NB4 (cell line): Measurements from ENCODE around the gene AGA.

Source experiments
- DNase-seq: peaks from one replicate; pipeline ENCODE4 v3.0.0; 2010; ENCODE audit warnings: low read depth
- H3K4me3 ChIP-seq: one replicate; pipeline ENCODE4 v1.5.1; 2011; ENCODE audit warnings: mild to moderate bottlenecking, low read depth, low read length, moderate library complexity
- CTCF ChIP-seq: IDR thresholded peaks from one replicate; pipeline ENCODE4 v1.5.1; 2012; ENCODE audit warnings: low read depth, low read length
- MYC ChIP-seq: IDR thresholded peaks from 2 replicates; pipeline ENCODE4 v1.6.1; 2011; ENCODE audit warnings: low read depth, low read length
- POLR2A ChIP-seq: IDR thresholded peaks from 2 replicates; pipeline ENCODE4 v1.6.1; 2011; ENCODE audit warnings: mild to moderate bottlenecking; ENCODE audit not compliant: insufficient read length; ENCODE audit errors: extremely low read depth
- TF ChIP-seq, protein P1 (sequence below): IDR thresholded peaks from 2 replicates; pipeline ENCODE4 v1.6.1; 2011; ENCODE audit warnings: low read depth, low read length

The AGA gene

GRCh38 chr4:177396352-177396751, 45.9 kb downstream of the AGA start:
- no peak overlapping the region for H3K4me3 ChIP-seq
- TF ChIP-seq MYC (no peak), CTCF (no peak), POLR2A (no peak)
- TF ChIP-seq, protein P1, sequence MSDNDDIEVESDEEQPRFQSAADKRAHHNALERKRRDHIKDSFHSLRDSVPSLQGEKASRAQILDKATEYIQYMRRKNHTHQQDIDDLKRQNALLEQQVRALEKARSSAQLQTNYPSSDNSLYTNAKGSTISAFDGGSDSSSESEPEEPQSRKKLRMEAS, result no peak
- no peak for DNase-seq

GRCh38 chr4:177393236-177393635, 49.0 kb downstream of the AGA start:
- TF ChIP-seq CTCF, result no peak
- no peak for TF ChIP-seq POLR2A
- DNase-seq, result peak; percentile 24
- H3K4me3 ChIP-seq, result no peak overlapping the region

DNA sequence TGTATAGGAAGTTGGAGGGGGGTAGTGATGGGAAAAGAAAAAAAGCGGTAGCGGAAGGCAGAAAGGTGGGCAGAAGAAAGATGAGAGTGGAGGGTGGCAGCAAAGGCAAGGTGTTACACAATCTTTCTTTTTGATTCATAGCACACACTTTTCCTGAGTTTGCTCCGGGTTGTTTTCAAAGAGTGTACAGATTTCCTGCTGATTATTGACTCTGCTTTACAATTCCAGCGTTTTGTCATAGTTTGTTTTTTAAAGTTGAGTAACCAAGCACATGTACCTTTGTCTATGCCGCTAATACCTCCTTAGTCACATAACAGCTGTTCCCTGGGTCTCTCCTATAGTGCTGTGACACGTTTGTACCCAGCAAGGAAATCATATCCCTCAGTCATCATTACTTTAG, 50.3 kb downstream of the AGA start:
- TF ChIP-seq MYC (no peak), CTCF (no peak), POLR2A (no peak)
- TF ChIP-seq, protein P1, result no peak
- DNase-seq, result no peak
- no peak overlapping the region for H3K4me3 ChIP-seq

GRCh38 chr4:177391287-177391686, 51.0 kb downstream of the AGA start:
- no peak overlapping the region for H3K4me3 ChIP-seq
- DNase-seq, result no peak
- TF ChIP-seq POLR2A, result no peak
- TF ChIP-seq, protein P1, result no peak
- TF ChIP-seq CTCF, result no peak
- TF ChIP-seq MYC, result no peak

DNA sequence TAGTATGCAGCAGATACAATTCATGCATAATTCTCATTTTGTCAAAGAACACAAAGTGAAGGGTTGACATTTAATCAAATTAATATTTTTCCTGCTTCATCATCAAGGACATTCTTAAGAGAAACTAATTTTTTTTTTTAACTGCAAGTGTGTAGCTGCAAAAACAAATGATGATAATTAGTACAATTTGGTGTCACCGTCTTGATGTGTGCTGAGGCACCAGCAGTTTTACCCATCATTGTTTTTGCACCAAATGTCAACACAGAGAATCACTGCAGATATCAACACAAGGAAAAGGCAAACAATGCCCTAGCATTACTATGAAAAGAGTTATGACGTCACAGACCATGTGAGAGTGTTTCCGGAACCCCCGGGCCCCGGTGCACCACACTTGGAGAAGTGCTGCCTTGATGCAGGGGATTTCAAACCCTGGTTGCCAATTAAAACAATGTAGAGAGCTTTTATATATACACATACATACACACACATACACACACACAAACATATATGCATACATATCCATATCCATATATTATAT, 55.9 kb downstream of the AGA start:
- TF ChIP-seq POLR2A, result no peak
- TF ChIP-seq CTCF, result no peak
- TF ChIP-seq, protein P1, result no peak
- TF ChIP-seq MYC, result no peak
- no peak for DNase-seq
- no peak overlapping the region for H3K4me3 ChIP-seq
